Lower leg skin (tissue), 4 donors: ENCODE data around the gene OLIG2. TPM values are rescaled to one million over a fixed set of nuclear protein-coding genes. Genes with fewer than 3 reads are reported as not detected.

Experiments used
- DNase-seq, 2 donors: peaks; one replicate each; pipeline ENCODE4 v3.0.0-alpha.2; 2019; ENCODE audit warnings: low spot score in 2 of 2
- H3K4me3 ChIP-seq: fragments of 200-600 bp; sonication (generic); 2 replicates; pipeline ENCODE4 v1.5.1; 2017; ENCODE audit warnings: mild to moderate bottlenecking, low read depth; ENCODE audit not compliant: poor library complexity, severe bottlenecking
- POLR2A ChIP-seq, 2 donors: fragments of 450-650 bp; IDR thresholded peaks; one replicate each; pipeline ENCODE4 v1.6.1; 2016 to 2017; ENCODE audit warnings: antibody characterized with exemption in 2 of 2, mild to moderate bottlenecking in 1 of 2, moderate library complexity in 1 of 2
- WGBS, 2 donors: methylation state at CpG; one replicate each; pipeline ENCODE4 v1.1.5; 2018; 5-methylcytosine and 5-hydroxymethylcytosine counted together
- intact Hi-C: fragments of 100-400 bp; cut with DNase I; formaldehyde crosslinking; loops from one replicate; pipeline ENCODE4 v1.15.0; 2023; ENCODE audit warnings: low total_unique reads
- total RNA-seq, 4 donors: library from RNA; depleted of rRNA; stranded (reverse); fragments of >200 nt; gene quantifications; one replicate each; pipeline ENCODE4 v1.1.0, GENCODE V29; 2016
- TF ChIP-seq, protein P1 (sequence below), 3 donors: fragments of 450-650 bp; IDR thresholded peaks; one replicate each; pipeline ENCODE4 v1.5.1; 2016; ENCODE audit warnings: antibody characterized with exemption in 3 of 3, mild to moderate bottlenecking in 3 of 3, moderate library complexity in 2 of 3

The OLIG2 gene
- total RNA-seq, 4 donors from 2014 or later, result not detected

DNA sequence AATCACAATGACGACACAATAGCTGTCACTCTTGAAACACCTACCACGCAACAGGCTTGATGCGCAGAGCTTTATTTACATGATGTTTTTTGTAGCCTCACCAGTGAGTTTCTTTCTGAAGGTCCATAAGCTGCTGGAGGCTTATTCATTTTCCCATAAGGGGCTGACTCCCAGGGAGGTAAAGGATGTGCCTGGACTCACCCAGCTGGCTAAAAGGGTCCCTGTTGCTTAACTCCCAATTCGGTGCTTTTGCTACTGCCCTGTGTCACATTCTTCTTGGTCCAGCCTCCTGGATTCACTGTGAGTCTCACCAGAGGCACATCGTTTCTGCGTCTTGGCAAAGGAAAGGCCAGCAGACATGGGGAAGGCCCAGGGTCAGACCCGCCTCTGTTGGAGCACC is 44.6 kb upstream of the OLIG2 start:
- TF ChIP-seq, protein P1, sequence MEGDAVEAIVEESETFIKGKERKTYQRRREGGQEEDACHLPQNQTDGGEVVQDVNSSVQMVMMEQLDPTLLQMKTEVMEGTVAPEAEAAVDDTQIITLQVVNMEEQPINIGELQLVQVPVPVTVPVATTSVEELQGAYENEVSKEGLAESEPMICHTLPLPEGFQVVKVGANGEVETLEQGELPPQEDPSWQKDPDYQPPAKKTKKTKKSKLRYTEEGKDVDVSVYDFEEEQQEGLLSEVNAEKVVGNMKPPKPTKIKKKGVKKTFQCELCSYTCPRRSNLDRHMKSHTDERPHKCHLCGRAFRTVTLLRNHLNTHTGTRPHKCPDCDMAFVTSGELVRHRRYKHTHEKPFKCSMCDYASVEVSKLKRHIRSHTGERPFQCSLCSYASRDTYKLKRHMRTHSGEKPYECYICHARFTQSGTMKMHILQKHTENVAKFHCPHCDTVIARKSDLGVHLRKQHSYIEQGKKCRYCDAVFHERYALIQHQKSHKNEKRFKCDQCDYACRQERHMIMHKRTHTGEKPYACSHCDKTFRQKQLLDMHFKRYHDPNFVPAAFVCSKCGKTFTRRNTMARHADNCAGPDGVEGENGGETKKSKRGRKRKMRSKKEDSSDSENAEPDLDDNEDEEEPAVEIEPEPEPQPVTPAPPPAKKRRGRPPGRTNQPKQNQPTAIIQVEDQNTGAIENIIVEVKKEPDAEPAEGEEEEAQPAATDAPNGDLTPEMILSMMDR (IDR thresholded peaks at IDR 0.05), result no peak
- TF ChIP-seq POLR2A (IDR thresholded peaks at IDR 0.05), result no peak
- intact Hi-C loops, result no loop called here
- H3K4me3 ChIP-seq, result no peak overlapping the region

DNA sequence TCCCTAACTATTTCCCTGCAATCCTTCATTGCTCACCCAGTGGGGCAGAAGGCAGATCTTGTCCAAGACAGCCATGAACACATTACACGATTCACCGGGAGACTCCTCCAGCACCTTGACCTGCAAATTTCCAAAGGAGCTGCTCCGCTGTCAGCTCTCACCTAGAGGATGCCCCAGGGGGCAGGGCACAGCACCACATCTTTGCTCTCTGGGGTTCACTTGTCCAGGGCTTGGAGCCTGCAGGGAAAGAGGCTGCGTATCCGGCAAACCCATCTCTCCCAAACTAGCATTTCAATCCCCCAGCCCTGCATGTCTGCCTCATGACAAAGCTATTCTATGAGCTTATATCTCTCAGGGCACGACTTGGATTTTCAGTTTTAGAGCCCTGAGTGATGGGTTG is 35.1 kb upstream of the OLIG2 start:
- TF ChIP-seq POLR2A (IDR thresholded peaks at IDR 0.05), result no peak
- TF ChIP-seq, protein P1 (IDR thresholded peaks at IDR 0.05), result no peak
- WGBS, 2 donors, result 60 to 65% methylated on average over 6 of the region's 6 CpGs
- H3K4me3 ChIP-seq, result no peak overlapping the region
- DNase-seq, result no peak
- intact Hi-C loops, result no loop called here

More for the DNA sequence above, 44.6 kb upstream of the OLIG2 start:
- DNase-seq, result no peak
- WGBS, 2 donors, result 80 to 84% methylated on average over 7 of the region's 7 CpGs

DNA sequence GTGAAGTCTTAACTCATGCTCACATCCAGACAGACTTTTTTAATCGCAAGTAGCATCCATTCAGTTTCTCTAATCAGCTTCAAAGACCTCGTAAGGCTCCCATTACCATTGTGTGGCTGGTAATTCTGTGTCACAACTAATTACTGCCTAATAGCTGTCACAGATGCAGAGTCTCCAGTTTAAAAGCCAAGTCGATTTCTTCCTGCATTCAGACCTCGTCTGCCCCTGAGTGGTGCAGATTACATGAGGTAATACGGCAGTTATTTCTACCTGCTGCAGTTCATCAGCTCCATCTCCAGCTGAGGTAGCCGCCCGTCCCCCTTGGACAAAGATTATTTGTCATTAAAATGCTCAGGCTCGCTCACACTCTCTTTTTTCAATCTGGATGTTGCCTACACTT is 34.4 kb upstream of the OLIG2 start:
- no peak overlapping the region for H3K4me3 ChIP-seq
- no peak for DNase-seq
- 34 to 39% methylated on average over 8 of the region's 8 CpGs for WGBS, 2 donors
- intact Hi-C loops, result no loop called here
- TF ChIP-seq, protein P1 (IDR thresholded peaks at IDR 0.05), result no peak
- no peak for TF ChIP-seq POLR2A (IDR thresholded peaks at IDR 0.05)

DNA sequence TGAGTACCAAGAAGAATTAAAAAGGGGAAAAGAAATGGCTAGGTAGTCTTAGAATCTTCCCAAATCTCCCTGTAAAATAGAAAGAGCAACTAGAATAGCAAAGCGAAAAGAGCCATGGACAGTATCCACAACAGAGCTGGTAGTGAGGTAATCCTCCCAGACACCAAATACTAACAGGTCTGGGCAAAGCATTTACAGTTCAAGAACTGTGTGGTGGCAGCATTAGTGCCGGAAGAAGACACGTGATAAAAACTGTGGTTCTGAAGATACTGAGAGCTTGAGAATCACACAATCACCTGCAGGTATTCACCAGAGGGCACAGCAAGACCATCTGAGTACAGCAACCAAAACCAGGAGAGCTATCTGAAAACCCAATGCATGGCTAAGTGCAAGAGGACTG is 31.8 kb upstream of the OLIG2 start:
- no peak for DNase-seq
- WGBS, 2 donors, result 55 to 58% methylated on average over 3 of the region's 3 CpGs
- H3K4me3 ChIP-seq, result no peak overlapping the region
- intact Hi-C loops, result no loop called here
- TF ChIP-seq, protein P1 (IDR thresholded peaks at IDR 0.05), result no peak
- TF ChIP-seq POLR2A (IDR thresholded peaks at IDR 0.05), result no peak

DNA sequence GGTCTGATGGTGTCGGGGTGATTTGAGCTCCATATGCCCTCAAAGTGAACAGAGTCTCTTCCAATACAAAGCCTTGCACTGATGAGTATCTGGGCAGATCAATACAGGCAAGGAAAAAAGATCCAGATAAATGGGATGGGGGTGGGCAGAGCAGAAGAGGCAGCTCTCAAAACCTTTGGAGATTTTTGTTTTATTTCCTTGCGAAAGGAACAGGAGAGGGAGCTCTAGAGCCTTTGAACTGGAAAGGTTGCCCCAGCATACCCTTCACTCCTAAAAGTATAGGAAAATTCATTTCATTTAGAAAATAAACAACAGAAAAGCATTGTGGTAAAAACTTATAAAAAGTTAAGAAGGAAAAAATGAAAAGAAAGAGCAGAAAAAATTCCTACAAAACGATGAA is 31.4 kb upstream of the OLIG2 start:
- TF ChIP-seq, protein P1 (IDR thresholded peaks at IDR 0.05), result no peak
- TF ChIP-seq POLR2A (IDR thresholded peaks at IDR 0.05), result no peak
- 50 to 53% methylated on average over 3 of the region's 3 CpGs for WGBS, 2 donors
- H3K4me3 ChIP-seq, result no peak overlapping the region
- intact Hi-C loops, result no loop called here
- no peak for DNase-seq

DNA sequence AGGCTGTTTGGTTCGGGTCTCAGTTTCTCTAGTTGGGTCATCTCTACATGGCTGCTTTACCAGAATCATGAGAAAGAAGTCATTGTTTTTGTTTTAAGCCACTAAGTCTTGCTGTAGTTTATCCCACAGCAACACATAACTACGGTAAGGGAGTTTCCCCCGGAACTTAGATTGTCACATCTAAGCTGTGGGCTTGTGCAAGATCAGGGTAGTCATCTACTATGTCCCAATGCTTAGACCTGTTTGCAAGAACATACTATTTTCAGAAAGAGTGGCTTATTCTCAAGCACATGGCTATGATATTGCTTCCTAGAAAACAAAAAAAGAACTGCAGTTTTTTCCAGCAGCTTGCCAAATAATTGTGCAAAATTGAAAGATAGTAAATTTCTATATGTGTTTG is 18.0 kb upstream of the OLIG2 start:
- TF ChIP-seq, protein P1 (IDR thresholded peaks at IDR 0.05), result no peak
- no peak for DNase-seq
- no peak overlapping the region for H3K4me3 ChIP-seq
- intact Hi-C loops, result no loop called here
- WGBS, 2 donors, result 79 to 97% methylated on average over 3 of the region's 3 CpGs
